ENCODE measurements around the gene SMTNL2. TPM values are rescaled to one million over a fixed set of nuclear protein-coding genes. Genes with fewer than 3 reads are reported as not detected.
A peak's percentile ranks its signal among the peaks of the same experiment; 100 is the strongest.

Gene SMTNL2
- under 1 TPM in 1 of 2 donors, not detected in 1; 0.25 TPM for total RNA-seq
- long read RNA-seq, result 0 reads

- ATAC-seq (peak; percentile 51), DNase-seq (no peak)
- intact Hi-C loops (cut with DNase I, micrococcal nuclease), result no loop called here
Observed at GRCh38 chr17:4584101-4584916, at the start of gene SMTNL2. TSS of gene SMTNL2 (plus strand) at chr17:4584529. CDS start at chr17:4584606, 77 bp downstream.

DNA sequence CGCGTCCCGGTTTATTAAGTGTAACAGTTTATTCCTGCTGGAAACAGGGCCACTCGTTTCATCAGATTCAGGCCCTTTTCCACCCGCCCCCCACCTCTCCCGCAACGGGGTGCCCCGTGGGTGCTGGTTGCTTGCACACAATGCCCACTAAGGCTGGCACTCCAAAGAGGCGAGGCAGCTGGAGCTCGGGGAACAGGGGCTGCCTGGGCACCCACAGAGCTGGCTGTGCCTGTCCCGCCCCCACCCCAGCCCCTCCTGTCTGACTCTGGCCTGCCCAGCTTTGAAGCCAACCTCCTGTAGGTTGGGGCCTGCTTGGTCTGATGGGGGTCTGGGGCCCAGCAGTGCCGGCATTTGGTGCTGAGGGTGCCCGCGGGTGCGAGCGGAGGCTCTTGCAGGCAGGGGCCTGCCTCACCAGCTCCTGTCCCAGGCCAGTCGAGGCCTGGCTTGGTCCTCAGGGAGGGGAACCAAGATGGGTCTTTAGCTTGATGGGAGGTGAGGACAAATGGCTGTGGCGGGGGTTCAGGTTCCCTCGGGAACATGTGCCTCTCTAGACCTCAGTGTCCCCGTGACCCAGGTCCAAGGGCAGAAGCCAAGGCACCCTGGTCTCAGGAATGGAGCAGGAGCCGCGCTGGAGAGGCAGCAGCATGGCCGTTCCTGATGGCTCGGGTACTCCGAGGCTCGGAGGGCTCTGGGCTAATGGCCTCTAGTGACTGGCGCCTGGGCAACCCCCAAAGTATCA is 49.2 kb upstream of the SMTNL2 start:
- no peak for ATAC-seq
- intact Hi-C loops (cut with DNase I, micrococcal nuclease), result no loop called here

DNA sequence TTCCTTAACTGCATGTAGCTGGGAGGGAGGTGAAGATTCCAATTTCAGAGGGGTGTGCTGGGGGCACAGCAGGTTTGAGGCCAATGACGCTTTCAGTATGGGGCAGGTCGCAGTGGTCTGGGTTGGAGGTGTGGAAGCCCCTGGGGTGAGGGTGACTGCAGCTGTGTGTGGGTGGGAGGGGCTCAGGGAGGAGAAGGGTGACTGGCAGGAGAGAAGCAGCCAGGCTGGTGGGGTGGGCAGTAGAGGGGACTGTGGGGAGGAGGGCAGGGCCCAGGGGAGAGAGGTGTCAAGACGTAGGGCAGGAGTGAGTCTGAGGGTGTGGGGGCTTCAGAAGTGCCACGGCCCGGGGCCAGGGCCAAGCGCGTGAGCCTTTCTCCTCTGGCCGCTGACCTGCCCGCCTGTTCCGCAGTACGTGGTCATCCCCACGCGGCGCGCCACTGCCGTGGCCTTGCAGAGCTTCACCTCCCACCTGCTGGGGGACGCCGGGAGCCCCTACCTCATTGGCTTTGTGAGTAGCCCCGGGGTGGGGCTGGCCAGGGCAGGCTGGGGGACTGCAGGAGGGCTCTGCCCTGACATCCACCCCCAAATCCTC is 48.6 kb upstream of the SMTNL2 start:
- ATAC-seq (peak; percentile 2), DNase-seq (no peak)
- intact Hi-C loops (cut with DNase I, micrococcal nuclease), result no loop called here

More for the DNA sequence above, 49.2 kb upstream of the SMTNL2 start:
- no peak for DNase-seq

- ATAC-seq, result peak; percentile 44
- intact Hi-C loops (cut with DNase I, micrococcal nuclease), result no loop called here
- DNase-seq, result no peak
Observed at GRCh38 chr17:4536259-4536741, 48.0 kb upstream of the SMTNL2 start.

GRCh38 chr17:4536742-4537411 is 47.5 kb upstream of the SMTNL2 start:
- intact Hi-C loops (cut with DNase I, micrococcal nuclease), result no loop called here
- ATAC-seq, result no peak
- DNase-seq, result no peak

DNA sequence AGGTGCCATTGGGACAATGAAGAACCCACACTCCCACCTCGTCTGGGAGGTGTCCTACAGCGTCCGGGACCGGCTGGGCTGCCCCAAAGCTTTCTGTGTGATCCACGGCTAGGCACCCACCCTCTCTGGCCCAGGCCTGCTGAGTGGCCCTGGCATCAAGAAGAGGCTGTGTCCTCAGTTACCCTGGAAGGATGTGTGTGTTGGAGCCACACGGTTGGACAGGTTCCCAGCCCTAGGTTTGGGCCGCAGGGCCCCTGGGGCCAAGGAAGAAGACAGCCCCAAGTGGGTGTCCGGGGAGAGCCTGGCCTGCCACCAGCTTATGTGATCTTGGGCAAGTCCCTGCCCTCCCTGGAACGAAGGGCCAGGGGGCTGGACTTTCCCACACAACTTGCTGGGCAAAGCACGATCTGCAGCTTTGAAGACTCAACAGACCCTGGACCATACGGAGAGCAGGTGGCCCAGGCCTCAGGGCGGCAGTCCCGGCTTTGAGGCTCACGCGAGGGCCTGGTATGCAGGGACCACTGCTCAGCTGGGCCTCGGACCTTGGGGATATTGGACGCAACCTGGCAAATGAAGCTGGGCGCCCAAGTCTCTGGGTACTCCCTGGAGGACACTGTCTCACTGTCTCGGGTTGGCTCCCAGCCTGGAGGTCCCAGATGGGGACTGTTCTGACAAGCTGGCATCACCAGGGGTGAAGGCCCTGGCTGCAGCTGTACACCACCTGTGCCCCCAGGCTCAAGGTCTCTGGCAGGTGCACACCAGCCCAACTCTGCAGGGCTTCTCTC is 46.7 kb upstream of the SMTNL2 start:
- no peak for ATAC-seq

GRCh38 chr17:4538236-4539002 is 45.9 kb upstream of the SMTNL2 start:
- intact Hi-C loops (cut with DNase I, micrococcal nuclease), result no loop called here
- no peak for ATAC-seq
- DNase-seq, result no peak

More for the DNA sequence above, 46.7 kb upstream of the SMTNL2 start:
- intact Hi-C loops (cut with DNase I, micrococcal nuclease), result no loop called here
- no peak for DNase-seq

GRCh38 chr17:4539025-4539424 is 45.3 kb upstream of the SMTNL2 start:
- ATAC-seq, result no peak
- intact Hi-C loops (cut with DNase I, micrococcal nuclease), result no loop called here
- DNase-seq, result no peak

DNA sequence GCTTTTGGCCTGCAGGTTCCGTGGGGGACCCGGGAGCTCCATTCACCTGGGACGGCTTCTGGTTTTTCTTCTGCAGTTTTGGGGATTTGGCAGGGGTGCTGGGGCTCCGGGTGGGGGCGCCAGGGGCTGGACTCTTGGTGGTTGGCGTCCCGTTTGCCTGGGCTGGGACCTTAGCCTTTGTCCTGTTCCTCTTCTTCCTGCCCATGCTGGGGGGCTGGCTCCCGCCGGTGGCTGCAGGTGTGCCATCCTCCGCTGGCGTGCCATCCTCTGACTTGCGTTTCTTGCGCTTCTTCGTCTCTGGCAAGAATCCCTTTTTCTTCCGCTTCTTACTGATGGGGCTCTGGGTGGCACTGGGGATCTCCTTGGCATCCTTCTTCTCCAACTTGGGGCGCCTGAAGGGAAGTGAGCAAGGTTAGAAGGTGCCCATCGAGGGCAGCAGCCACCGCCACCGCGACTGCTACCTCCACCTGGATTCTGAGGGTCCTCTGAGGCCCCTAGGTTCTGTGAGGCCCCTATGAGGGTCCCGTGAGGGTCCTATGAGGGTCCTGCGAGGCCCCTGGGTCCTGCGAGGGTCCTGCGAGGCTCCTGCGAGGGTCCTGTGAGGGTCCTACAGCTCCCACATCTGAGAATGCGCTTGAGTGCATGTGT is 44.6 kb upstream of the SMTNL2 start:
- ATAC-seq (no peak), DNase-seq (no peak)
- intact Hi-C loops (cut with DNase I, micrococcal nuclease), result no loop called here

GRCh38 chr17:4540224-4540651 is 44.1 kb upstream of the SMTNL2 start:
- intact Hi-C loops (cut with DNase I, micrococcal nuclease), result no loop called here
- ATAC-seq (peak; percentile 12), DNase-seq (no peak)

DNA sequence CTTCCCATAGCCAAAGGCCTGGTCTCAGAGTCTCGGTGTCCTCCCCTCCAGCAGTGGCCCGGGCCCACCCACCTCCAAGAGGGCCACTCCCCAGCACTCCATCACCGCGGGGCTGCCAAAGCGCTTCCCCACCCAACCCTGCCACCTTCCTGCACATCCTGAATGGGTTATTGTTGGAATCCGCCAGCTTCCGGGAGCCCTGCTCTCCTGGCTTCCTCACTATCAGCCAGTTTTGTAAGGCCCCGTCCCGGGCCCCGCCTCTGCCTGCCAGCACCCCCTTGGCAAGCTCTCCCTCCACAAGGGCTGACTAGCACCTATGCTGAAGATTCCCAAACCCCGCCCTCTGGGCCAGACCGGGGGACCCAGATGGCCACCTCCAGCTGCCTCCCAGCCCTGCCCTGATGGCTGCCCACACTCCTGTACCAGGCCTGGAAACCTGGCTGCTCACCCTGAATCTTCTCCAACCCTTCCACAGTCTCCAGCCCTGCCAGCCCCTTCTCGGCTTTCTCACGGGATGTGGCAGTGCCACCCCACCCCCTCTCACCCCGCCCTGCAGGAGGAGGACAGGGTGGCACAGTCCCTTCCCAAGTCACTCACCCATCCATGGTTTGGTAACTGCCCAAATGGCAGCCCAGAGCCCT is 43.5 kb upstream of the SMTNL2 start:
- intact Hi-C loops (cut with DNase I, micrococcal nuclease), result no loop called here
- ATAC-seq (no peak), DNase-seq (no peak)

- no peak for DNase-seq
- intact Hi-C loops (cut with DNase I, micrococcal nuclease), result no loop called here
- no peak for ATAC-seq
Observed at GRCh38 chr17:4541328-4542002, 42.9 kb upstream of the SMTNL2 start.

- ATAC-seq (no peak), DNase-seq (no peak)
- intact Hi-C loops (cut with DNase I, micrococcal nuclease), result no loop called here
Observed at GRCh38 chr17:4542003-4542725, 42.2 kb upstream of the SMTNL2 start.

DNA sequence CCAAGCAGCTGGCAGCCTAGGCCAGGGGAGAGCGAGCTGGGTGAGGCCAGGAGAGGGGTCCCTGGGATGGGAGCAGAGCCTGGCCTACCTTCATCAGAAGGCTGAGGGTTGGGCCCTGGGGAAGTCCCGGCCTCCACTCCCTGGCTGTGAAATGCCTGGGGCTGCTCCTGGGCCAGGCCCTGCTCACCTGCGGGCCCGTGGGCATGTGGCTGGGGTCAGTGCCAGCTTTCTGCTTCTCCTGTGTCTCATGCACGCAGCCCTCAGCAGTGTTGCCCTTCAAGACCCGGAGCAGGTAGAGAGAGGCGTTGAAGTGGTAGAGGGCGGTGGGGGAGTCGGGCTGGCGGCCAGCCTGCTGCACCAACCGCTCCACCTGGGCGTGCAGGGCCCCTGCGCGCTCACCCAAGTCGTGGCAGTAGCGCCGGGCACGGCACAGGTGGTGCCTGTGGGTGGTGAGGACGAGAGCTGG is 41.6 kb upstream of the SMTNL2 start:
- no peak for ATAC-seq
- DNase-seq, result no peak
- intact Hi-C loops (cut with DNase I, micrococcal nuclease), result no loop called here

GRCh38 chr17:4543557-4544026 is 40.7 kb upstream of the SMTNL2 start:
- ATAC-seq (no peak), DNase-seq (no peak)
- intact Hi-C loops (cut with DNase I, micrococcal nuclease), result no loop called here
